Measurements from ENCODE around the gene NUDT9. TPM values are rescaled to one million over a fixed set of nuclear protein-coding genes. Genes with fewer than 3 reads are reported as not detected.

Gene NUDT9
- total RNA-seq, 1 donor from 2014 or later, result 20.6 TPM

DNA sequence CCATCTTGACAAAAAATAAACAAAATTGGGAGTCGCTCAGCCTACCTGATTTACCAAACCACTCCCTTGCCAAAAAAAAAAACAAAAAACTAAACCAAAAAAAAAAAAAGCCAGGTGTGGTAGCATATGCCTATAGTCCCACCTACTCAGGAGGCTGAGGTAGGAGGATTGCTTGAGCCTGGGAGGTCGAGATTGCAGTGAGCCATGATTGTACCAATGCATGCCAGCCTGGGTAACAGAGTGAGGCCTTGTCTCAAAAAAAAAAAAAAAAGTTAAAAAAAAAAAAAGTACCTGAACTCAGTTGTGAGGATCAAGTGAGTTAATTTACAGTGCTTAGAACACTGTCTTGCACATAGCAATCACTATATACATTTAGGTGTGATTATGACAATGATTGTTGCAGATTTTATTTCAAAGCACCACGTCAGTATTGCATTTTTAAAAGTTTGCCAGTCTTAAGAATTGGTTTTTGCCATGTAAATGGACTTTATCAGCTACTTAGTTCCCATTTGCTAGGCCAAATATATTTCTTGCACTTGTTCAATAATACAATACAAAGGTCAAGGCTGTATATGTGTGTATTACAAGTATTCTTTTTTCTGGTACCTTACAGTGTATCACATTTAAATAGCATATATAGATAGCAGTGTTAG lies 4.6 kb downstream of the NUDT9 start:
- Histone ChIP-seq H3K9me3 (no peaks in the 10 kb centered on the region), H3K36me3 (no peaks in the 10 kb centered on the region), H3K4me1 (peaks cover 52% of the 10 kb centered on the region), H3K27me3 (no peaks in the 10 kb centered on the region), H3K27ac (no peak overlapping the region), H3K4me3 (no peak overlapping the region)
- intact Hi-C loops (cut with DNase I), result no loop called here
- no peak for TF ChIP-seq POLR2A (IDR thresholded peaks at IDR 0.05)
- TF ChIP-seq, protein P1, sequence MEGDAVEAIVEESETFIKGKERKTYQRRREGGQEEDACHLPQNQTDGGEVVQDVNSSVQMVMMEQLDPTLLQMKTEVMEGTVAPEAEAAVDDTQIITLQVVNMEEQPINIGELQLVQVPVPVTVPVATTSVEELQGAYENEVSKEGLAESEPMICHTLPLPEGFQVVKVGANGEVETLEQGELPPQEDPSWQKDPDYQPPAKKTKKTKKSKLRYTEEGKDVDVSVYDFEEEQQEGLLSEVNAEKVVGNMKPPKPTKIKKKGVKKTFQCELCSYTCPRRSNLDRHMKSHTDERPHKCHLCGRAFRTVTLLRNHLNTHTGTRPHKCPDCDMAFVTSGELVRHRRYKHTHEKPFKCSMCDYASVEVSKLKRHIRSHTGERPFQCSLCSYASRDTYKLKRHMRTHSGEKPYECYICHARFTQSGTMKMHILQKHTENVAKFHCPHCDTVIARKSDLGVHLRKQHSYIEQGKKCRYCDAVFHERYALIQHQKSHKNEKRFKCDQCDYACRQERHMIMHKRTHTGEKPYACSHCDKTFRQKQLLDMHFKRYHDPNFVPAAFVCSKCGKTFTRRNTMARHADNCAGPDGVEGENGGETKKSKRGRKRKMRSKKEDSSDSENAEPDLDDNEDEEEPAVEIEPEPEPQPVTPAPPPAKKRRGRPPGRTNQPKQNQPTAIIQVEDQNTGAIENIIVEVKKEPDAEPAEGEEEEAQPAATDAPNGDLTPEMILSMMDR (IDR thresholded peaks at IDR 0.05), result no peak
- no peak for TF ChIP-seq POLR2AphosphoS5 (IDR thresholded peaks at IDR 0.05; ENCODE audit: insufficient read depth in 1 of 2, low read depth in 1 of 2)
- DNase-seq (ENCODE audit: extremely low spot score in 2 of 2), result no peak

DNA sequence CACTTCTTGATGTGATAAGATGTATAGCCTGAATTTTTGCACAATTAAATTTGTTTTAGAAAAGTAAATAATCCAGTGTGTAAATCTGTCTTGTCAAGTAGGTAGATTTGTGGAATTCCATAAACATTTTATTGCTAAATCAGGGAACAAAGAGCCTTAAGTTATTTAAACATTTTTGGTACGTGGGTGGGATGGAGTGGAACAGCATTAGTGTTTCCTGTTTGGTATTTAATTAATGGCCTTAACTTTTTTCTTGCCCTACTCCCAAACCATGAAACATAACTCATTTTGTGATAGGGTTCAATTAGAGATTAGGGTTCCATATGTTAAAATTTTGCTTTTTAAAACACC lies 5.1 kb downstream of the NUDT9 start:
- Histone ChIP-seq H3K27me3 (no peaks in the 10 kb centered on the region), H3K4me3 (no peak overlapping the region), H3K36me3 (no peaks in the 10 kb centered on the region), H3K4me1 (peaks cover 55% of the 10 kb centered on the region), H3K9me3 (no peaks in the 10 kb centered on the region), H3K27ac (no peak overlapping the region)
- intact Hi-C loops (cut with DNase I), result no loop called here
- DNase-seq (ENCODE audit: extremely low spot score in 2 of 2), result no peak
- TF ChIP-seq POLR2A (IDR thresholded peaks at IDR 0.05) (no peak), POLR2AphosphoS5 (IDR thresholded peaks at IDR 0.05; ENCODE audit: insufficient read depth in 1 of 2, low read depth in 1 of 2) (no peak)
- TF ChIP-seq, protein P1 (IDR thresholded peaks at IDR 0.05), result no peak

DNA sequence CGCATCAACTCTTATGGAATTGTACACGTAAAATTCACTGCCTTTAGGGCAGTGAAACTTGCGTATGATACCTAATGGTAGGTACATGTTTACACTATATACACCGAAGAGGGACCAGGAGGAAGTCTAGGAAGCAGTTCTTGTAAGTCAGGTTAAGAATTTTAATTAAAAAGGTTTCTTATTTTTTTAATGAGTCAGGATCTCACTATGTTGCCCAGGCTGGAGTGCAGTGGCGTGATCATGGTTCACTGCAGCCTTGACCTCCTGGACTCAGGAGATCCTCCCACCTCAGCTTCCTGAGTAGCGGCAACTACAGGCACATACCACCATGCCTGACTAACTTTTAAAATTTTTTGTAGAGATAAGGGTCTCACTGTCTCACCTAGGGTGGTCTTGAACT lies 6.6 kb downstream of the NUDT9 start:
- no peak for DNase-seq (ENCODE audit: extremely low spot score in 2 of 2)
- Histone ChIP-seq H3K4me3 (no peak overlapping the region), H3K27me3 (no peaks in the 10 kb centered on the region), H3K9me3 (no peaks in the 10 kb centered on the region), H3K4me1 (peaks cover 47% of the 10 kb centered on the region), H3K36me3 (no peaks in the 10 kb centered on the region), H3K27ac (no peak overlapping the region)
- TF ChIP-seq, protein P1 (IDR thresholded peaks at IDR 0.05), result no peak
- TF ChIP-seq POLR2A (IDR thresholded peaks at IDR 0.05) (no peak), POLR2AphosphoS5 (IDR thresholded peaks at IDR 0.05; ENCODE audit: insufficient read depth in 1 of 2, low read depth in 1 of 2) (no peak)
- intact Hi-C loops (cut with DNase I), result no loop called here

DNA sequence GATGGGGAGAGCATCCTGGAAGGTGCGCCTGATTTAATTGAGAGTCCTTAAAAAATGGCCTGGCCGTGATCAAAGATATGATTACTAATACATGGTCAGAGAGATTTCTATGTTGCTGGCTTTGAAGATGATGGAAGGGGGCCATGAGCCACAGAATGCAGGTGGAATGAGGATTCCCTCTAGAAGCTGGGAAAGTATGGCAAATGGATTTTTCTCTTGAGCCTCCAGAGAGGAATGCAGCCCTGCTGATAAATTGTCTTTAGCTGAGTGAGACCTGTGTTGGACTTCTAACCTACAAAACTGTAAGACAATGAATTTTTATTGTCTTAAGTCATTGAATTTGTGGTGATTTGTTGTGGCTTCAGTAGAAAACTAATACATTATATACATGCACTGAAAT lies 7.7 kb downstream of the NUDT9 start:
- TF ChIP-seq POLR2AphosphoS5 (IDR thresholded peaks at IDR 0.05; ENCODE audit: insufficient read depth in 1 of 2, low read depth in 1 of 2) (no peak), POLR2A (IDR thresholded peaks at IDR 0.05) (no peak)
- TF ChIP-seq, protein P1 (IDR thresholded peaks at IDR 0.05), result no peak
- no peak for DNase-seq (ENCODE audit: extremely low spot score in 2 of 2)
- Histone ChIP-seq H3K36me3 (no peaks in the 10 kb centered on the region), H3K9me3 (no peaks in the 10 kb centered on the region), H3K27me3 (no peaks in the 10 kb centered on the region), H3K4me3 (no peak overlapping the region), H3K4me1 (peaks cover 37% of the 10 kb centered on the region), H3K27ac (no peak overlapping the region)
- intact Hi-C loops (cut with DNase I), result no loop called here

DNA sequence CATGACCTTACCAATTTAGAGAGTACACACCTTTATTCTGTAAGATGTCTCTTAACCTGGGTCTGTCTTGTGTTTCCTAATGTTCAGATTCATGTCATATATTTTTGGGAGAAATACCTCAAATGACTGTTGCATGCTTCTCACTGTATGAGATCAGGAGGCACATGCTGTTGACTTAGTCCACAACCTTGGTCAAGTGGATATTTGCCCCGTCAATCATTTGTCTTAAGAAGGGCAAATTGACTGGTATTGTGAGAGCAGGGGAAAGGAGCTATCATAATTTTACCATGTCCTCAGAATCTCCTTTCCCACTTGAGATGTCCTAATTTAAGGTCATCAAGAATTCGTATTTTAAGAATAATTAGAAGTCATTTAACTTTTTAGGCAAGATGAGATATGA lies 11.0 kb downstream of the NUDT9 start:
- H3K36me3 ChIP-seq, result peaks cover 0 to 13% of the 10 kb centered on the region in 2 donors
- intact Hi-C loops (cut with DNase I), result no loop called here
- no peak overlapping the region for H3K4me3 ChIP-seq
- H3K4me1 ChIP-seq, result peaks cover 15% of the 10 kb centered on the region
- no peak overlapping the region for H3K27ac ChIP-seq
- H3K27me3 ChIP-seq, result no peaks in the 10 kb centered on the region
- TF ChIP-seq POLR2A (IDR thresholded peaks at IDR 0.05) (no peak), POLR2AphosphoS5 (IDR thresholded peaks at IDR 0.05; ENCODE audit: insufficient read depth in 1 of 2, low read depth in 1 of 2) (no peak)
- TF ChIP-seq, protein P1 (IDR thresholded peaks at IDR 0.05), result no peak
- no peak for DNase-seq (ENCODE audit: extremely low spot score in 2 of 2)
- no peaks in the 10 kb centered on the region for H3K9me3 ChIP-seq

Measured in vagina (tissue), 2 donors.